Right kidney (tissue), 1 donor: ENCODE measurements around the gene DRC7.

Experiments
- DNase-seq: peaks from one replicate; pipeline ENCODE4 v3.0.0-alpha.2; 2016

The DRC7 gene

GRCh38 chr16:57750796-57751538 lies 56.4 kb downstream of the DRC7 start:
- no peak for DNase-seq

- DNase-seq, result no peak
Observed at GRCh38 chr16:57751539-57752202, 57.1 kb downstream of the DRC7 start.

- DNase-seq, result no peak
Observed at GRCh38 chr16:57752203-57752580, 57.6 kb downstream of the DRC7 start.

GRCh38 chr16:57752581-57753447 lies 58.2 kb downstream of the DRC7 start:
- no peak for DNase-seq

GRCh38 chr16:57753448-57754353 lies 59.1 kb downstream of the DRC7 start:
- no peak for DNase-seq

GRCh38 chr16:57754354-57755060 lies 59.9 kb downstream of the DRC7 start:
- DNase-seq, result no peak

GRCh38 chr16:57755061-57755684 lies 60.6 kb downstream of the DRC7 start:
- no peak for DNase-seq

GRCh38 chr16:57755726-57756423 lies 61.3 kb downstream of the DRC7 start:
- DNase-seq, result no peak

GRCh38 chr16:57756424-57757325 lies 62.1 kb downstream of the DRC7 start:
- no peak for DNase-seq

GRCh38 chr16:57757326-57757786 lies 62.8 kb downstream of the DRC7 start:
- peak; percentile 77 for DNase-seq

- DNase-seq, result no peak
Observed at GRCh38 chr16:57757883-57758282, 63.3 kb downstream of the DRC7 start.

GRCh38 chr16:57758331-57759117 lies 63.9 kb downstream of the DRC7 start:
- DNase-seq, result no peak

GRCh38 chr16:57759131-57759530 lies 64.5 kb downstream of the DRC7 start:
- DNase-seq, result no peak

GRCh38 chr16:57759541-57760356 lies 65.1 kb downstream of the DRC7 start:
- DNase-seq, result no peak

GRCh38 chr16:57760357-57761160 lies 66.0 kb downstream of the DRC7 start:
- no peak for DNase-seq

GRCh38 chr16:57761301-57761700 lies 66.7 kb downstream of the DRC7 start:
- DNase-seq, result no peak
